HG03135 (cell line): ENCODE results near the gene MTMR3.

Source experiments
- ATAC-seq: cut with Tn5 transposase; IDR thresholded peaks from one replicate; pipeline ENCODE4 v1.9.1; 2021; ENCODE audit warnings: mild to moderate bottlenecking, moderate library complexity; ENCODE audit not compliant: unreplicated experiment

The MTMR3 gene

GRCh38 chr22:29997516-29997915 is 114.5 kb downstream of the MTMR3 start:
- ATAC-seq: no peak

DNA sequence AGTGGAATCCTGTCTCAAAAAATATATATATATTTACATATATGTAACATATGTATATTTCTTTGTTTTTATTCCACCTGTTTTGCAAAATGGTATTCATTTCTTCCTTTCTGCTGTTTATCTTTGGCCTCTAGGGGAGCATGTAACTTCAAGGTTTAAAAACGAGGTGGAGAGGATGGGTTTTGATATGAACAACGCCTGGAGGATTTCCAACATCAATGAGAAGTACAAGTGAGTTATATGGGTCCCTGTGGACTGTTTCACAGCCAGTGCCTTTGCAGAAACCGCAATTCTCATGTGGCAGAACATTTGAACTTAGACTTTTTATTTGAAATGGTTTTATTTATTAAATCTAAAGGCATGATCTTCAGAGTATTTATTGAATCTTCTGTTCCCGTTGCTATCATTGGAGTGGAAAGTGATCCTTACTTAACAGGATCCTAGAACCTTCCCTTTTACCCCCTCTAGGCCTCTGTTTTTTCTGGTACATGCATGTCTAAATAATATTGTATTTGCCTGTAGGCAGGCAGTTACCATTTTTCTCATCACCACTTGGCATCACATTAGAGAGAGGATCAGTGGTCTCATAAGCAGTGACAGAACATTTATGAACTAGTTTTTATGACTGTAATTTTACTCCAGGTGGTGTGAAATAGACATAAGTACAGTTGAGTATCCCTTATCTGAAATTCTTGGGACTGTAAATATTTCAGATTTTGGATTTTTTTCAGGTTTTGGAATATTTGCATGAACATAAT is 115.8 kb downstream of the MTMR3 start:
- no peak for ATAC-seq

GRCh38 chr22:30000566-30000965 is 117.6 kb downstream of the MTMR3 start:
- ATAC-seq: no peak

DNA sequence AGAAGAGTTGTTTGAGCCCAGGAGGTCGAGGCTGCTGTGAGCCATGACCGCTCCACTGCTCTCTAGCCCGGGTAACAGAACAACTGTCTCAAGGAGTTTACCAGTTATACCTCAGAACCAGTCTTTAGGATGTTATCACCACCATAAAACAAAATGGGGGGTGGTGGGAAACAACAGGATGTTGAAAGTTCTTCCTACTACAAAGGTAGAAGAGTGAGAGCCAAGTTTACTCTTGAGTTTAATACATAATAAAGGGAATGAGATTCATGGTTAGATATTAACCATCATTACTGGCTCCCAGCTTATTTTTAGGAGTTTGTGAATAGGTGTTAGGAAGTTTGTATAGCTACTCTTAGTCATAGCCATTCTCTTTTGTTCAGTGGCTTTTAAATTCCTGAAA is 118.5 kb downstream of the MTMR3 start:
- ATAC-seq: no peak

GRCh38 chr22:30002861-30003486 is 120.0 kb downstream of the MTMR3 start:
- ATAC-seq: no peak

- ATAC-seq: no peak
Measured at GRCh38 chr22:30004101-30004500, 121.1 kb downstream of the MTMR3 start.

DNA sequence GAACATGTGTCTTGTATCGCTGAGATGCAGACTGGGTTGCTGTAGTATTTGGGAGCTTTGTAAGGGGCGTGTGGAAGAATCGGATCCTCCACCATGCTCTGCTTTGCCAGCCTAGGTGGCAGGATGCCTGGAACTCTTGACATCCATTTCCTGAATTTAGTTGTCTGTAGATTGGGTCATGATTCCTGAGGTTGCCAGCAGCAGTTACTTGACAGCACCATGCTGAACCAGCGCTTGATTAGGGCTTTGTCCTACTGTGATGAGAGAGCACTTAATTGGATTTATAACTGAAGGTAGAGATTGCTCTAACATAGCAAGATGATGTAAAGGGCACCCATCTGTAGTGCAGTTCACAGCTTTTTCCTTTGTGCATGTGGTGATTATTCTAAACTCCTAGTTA is 121.7 kb downstream of the MTMR3 start:
- ATAC-seq: no peak

GRCh38 chr22:30005213-30005857 is 122.4 kb downstream of the MTMR3 start:
- ATAC-seq: no peak

DNA sequence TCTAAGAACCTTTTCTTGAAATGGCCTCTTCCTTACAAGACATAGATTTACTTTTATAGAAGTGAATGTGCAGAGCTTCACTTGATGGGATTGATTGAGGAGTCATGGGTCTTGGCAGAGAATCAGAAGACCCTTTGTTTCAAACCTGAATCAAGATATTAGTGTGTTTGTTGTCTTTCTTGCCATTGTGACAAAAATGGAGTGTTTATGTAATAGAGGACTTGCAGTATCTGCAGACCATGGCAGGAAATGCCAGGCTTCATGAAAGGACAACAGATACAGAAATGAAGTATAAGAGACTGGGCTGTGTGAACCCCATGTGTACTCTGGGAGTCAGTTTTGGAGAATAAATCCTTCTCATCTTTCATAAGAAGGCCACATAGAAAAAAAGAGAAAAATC is 124.4 kb downstream of the MTMR3 start:
- no peak for ATAC-seq

- ATAC-seq: no peak
Measured at GRCh38 chr22:30008401-30008800, 125.4 kb downstream of the MTMR3 start.

DNA sequence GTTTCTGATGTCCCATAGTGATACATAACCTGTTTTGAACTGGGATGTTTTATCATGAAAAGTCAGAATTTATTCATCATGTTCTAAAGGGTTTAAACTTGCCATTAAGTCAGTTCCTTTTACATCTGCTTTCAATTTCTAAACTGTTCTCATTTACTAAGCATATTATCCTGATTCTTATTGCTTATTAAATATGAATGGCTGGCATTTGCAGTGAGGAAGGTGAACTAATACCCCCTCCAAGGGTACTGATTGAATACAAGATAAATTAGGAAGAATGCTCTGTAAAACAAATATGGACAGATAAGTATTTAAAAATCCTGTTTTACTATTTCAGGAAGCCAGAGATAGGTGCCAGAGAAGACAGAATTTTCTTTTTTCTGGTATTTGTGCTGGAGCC is 126.5 kb downstream of the MTMR3 start:
- ATAC-seq: no peak

DNA sequence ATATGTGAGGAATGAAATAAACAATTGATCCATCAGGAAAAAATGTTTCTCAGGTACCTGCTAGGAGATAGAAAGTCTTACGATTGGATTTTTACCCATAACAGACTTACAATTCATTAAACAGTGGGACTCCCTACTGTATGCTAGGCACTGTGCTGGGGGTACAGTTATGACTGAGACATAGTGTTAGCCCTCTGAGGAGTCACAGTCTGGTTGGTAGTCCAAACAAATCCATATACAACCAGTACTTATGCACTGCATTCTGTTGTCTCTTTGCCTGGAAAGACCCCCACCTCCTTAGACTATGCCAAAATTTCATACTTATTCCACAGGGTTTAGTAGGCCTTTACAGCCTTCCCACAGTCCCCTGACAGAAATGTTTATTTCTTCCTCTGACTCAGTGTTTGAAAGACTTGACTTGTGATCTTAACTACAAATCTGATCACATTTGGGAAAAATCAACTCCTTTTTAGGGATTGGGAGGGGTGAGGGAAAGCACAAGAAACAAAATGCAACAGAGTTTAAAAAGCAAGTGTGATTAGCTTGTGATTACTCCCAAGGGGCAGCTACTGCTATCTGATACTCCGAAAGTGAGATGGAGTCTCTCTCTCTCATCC is 127.9 kb downstream of the MTMR3 start:
- ATAC-seq: no peak

GRCh38 chr22:30013201-30013600 is 130.2 kb downstream of the MTMR3 start:
- no peak for ATAC-seq

GRCh38 chr22:30014244-30014643 is 131.3 kb downstream of the MTMR3 start:
- no peak for ATAC-seq

DNA sequence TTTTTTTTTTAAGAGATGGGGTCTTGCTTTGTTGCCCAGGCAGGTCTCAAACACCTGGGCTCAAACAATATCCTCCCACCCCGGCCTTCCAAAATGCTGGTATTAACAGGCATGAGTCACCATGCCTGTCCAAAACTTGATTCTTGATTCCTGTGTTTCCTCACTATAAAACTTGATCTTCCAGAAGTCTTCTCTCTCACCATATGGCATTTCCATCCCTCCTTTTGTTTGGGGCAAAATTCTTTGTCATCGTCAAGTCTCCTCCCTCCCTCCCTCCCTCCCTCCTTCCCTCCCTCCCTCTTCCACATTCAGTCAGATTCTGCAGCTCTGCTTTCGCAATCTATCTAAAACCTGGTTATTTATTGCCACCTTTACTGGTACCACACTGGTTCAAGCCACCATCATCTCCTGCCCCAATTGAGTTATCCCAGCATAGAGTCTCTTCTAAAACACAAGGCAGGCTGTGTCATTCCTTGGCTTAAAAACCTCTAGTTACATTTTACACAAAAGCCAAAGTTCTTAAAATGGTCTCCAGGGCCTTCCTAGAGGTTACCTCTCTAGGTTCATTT is 132.3 kb downstream of the MTMR3 start:
- no peak for ATAC-seq

- ATAC-seq: no peak
Measured at GRCh38 chr22:30015846-30016245, 132.9 kb downstream of the MTMR3 start.

- no peak for ATAC-seq
Measured at GRCh38 chr22:30016596-30016995, 133.6 kb downstream of the MTMR3 start.

DNA sequence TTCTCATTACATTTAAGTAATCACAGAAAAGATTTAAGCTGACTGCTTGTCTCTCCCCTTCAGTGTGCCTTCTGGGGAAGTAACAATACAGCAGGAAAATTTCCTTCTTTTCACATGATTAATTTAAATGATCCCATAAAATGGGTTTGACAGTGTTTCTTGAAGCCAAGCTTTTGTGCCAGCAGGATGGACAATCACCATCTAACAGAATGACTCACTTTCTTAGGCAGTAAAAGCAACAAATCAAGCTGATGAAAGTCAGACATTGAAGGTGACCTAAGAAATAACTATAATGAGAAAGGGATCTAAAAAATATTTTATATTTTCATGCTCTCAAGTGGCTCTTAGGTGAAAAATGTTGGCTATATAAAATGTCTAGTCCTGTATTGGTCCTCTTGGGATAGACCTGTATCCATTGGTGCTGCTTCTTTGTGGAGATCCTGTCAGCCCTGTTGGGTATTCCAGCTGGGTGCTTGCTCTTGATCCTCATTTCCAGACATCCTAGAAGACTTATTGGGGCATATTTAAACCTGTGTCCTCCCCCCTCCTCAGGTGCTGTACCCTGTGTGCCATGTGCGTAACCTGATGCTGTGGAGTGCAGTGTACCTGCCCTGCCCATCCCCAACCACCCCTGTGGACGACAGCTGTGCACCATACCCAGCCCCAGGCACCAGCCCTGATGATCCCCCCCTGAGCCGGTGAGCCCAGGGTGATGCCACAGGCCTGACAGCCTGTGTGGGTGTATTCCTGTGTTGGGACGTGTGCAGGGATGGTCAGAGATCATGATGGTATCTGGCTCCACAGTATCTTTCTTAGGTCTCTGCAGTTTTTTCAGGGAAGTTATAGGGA is 134.6 kb downstream of the MTMR3 start:
- ATAC-seq: no peak

DNA sequence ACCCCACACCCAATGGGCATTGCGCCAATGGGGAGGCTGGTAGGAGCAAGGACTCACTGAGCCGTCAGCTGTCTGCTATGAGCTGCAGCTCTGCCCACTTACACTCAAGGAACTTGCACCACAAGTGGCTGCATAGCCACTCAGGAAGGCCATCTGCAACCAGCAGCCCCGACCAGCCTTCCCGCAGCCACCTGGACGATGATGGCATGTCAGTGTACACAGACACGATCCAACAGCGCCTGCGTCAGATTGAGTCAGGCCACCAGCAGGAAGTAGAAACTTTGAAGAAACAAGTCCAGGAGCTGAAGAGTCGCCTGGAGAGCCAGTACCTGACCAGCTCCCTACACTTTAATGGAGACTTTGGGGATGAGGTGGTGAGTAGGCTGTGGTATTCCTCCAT is 137.5 kb downstream of the MTMR3 start:
- ATAC-seq: no peak

DNA sequence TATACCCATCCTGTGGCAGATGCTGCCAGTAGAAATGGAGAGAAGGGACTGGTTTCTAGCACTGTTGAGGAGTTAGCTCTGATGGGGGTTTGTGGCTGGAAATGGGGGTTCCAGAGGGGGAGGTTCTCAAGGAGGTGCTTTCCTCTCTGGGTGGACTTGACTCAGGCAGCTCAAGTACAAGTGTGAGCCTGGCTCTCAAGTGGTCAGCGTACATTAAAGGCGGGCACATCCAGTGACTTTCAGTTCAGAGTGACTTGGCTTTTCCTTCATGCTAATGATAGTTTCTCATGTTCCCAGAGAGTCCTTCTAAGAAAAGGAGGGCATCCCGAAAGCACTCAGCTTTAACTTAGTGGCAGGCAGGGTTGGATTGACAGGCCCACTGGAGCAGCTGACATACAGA is 138.4 kb downstream of the MTMR3 start:
- no peak for ATAC-seq
